Ramos (cell line): Measurements from ENCODE around the gene FFAR4.

Experiments
- in situ Hi-C: fragments of 300-500 bp; cut with MboI; formaldehyde crosslinking; loops from one replicate; pipeline ENCODE4 v1.14.3; 2022; ENCODE audit warnings: low sequenced_read_pairs; ENCODE audit not compliant: unreplicated experiment

Gene FFAR4

GRCh38 chr10:93568105-93568390 lies 1.6 kb downstream of the FFAR4 start:
- in situ Hi-C loops = loop anchor here (25.0 kb wide), 1 partner anchor 244 kb away; no protein-coding TSS in a partner anchor

- in situ Hi-C loops = loop anchor here (25.0 kb wide), 1 partner anchor 242 kb away; no protein-coding TSS in a partner anchor
Observed at GRCh38 chr10:93570383-93570782, 3.9 kb downstream of the FFAR4 start.

GRCh38 chr10:93572606-93573005 lies 6.1 kb downstream of the FFAR4 start:
- in situ Hi-C loops = loop anchor here (25.0 kb wide), 1 partner anchor 240 kb away; no protein-coding TSS in a partner anchor

- in situ Hi-C loops = loop anchor here (25.0 kb wide), 1 partner anchor 239 kb away; no protein-coding TSS in a partner anchor
Observed at GRCh38 chr10:93573051-93573909, 6.8 kb downstream of the FFAR4 start.

GRCh38 chr10:93573924-93574323 lies 7.5 kb downstream of the FFAR4 start:
- in situ Hi-C loops = loop anchor here (25.0 kb wide), 1 partner anchor 238 kb away; no protein-coding TSS in a partner anchor

- in situ Hi-C loops = no loop called here
Observed at GRCh38 chr10:93576888-93577287, 10.4 kb downstream of the FFAR4 start.

- in situ Hi-C loops = no loop called here
Observed at GRCh38 chr10:93577565-93577964, 11.1 kb downstream of the FFAR4 start.

- in situ Hi-C loops = no loop called here
Observed at GRCh38 chr10:93579089-93579488, 12.6 kb downstream of the FFAR4 start.

- in situ Hi-C loops = no loop called here
Observed at GRCh38 chr10:93579985-93580711, 13.7 kb downstream of the FFAR4 start.

GRCh38 chr10:93580828-93581227 lies 14.4 kb downstream of the FFAR4 start:
- in situ Hi-C loops = no loop called here

- in situ Hi-C loops = no loop called here
Observed at GRCh38 chr10:93584445-93584844, 18.0 kb downstream of the FFAR4 start.

GRCh38 chr10:93589648-93590562 lies 23.4 kb downstream of the FFAR4 start:
- in situ Hi-C loops = no loop called here

- in situ Hi-C loops = no loop called here
Observed at GRCh38 chr10:93590638-93591037, 24.2 kb downstream of the FFAR4 start.

GRCh38 chr10:93591065-93591808 lies 24.8 kb downstream of the FFAR4 start:
- in situ Hi-C loops = no loop called here

- in situ Hi-C loops = no loop called here
Observed at GRCh38 chr10:93593254-93593653, 26.8 kb downstream of the FFAR4 start.

GRCh38 chr10:93593749-93594148 lies 27.3 kb downstream of the FFAR4 start:
- in situ Hi-C loops = no loop called here

- in situ Hi-C loops = no loop called here
Observed at GRCh38 chr10:93594518-93594917, 28.1 kb downstream of the FFAR4 start.

- in situ Hi-C loops = no loop called here
Observed at GRCh38 chr10:93595378-93596161, 29.1 kb downstream of the FFAR4 start.

GRCh38 chr10:93596539-93596938 lies 30.1 kb downstream of the FFAR4 start:
- in situ Hi-C loops = no loop called here
